Common myeloid progenitor, CD34-positive (primary cell): ENCODE measurements around the gene PHACTR1.
"Not testable (repeated sequence)": the region's sequence is repeated elsewhere in the genome, so short reads cannot be mapped to it uniquely, and the experiment has no call there.

ENCODE experiments used
- CTCF ChIA-PET: fragments of 350-600 bp; sonication (Branson Sonifier 250); formaldehyde crosslinking; loops from one replicate; lab custom pipeline; 2021; ENCODE audit warnings: antibody characterized with exemption; lab: Charles Lee
- POLR2A ChIA-PET: fragments of 350-600 bp; sonication (Branson Sonifier 250); formaldehyde crosslinking; loops from one replicate; lab custom pipeline; 2021; ENCODE audit warnings: antibody characterized with exemption; lab: Charles Lee
- DNase-seq, 3 donors: peaks; one replicate each; pipeline versions ENCODE4 v3.0.0 to v3.0.0-alpha.2; 2013
- H3K27ac ChIP-seq, 2 experiments: 1 replicate in 1 of 2; 2 replicates in 1 of 2; pipeline ENCODE4 v1.7.0; 2013; ENCODE audit warnings: inconsistent platforms in 2 of 2, low read length in 2 of 2, mild to moderate bottlenecking in 2 of 2, low read depth in 1 of 2, moderate library complexity in 1 of 2; ENCODE audit not compliant: severe bottlenecking in 2 of 2, insufficient read depth in 1 of 2, poor library complexity in 1 of 2
- H3K27me3 ChIP-seq, 5 experiments: replicated peaks in 2 of 5; 1 replicate in 3 of 5; 2 replicates in 2 of 5; pipeline versions ENCODE4 v1.6.1 to v1.7.0; 2013; ENCODE audit warnings: low read length in 4 of 5, mild to moderate bottlenecking in 2 of 5, moderate library complexity in 2 of 5, inconsistent platforms in 1 of 5; ENCODE audit not compliant: insufficient read depth in 5 of 5, control insufficient read depth in 4 of 5
- H3K36me3 ChIP-seq, 4 experiments: 1 replicate in 2 of 4; 2 replicates in 2 of 4; pipeline versions ENCODE4 v1.6.1 to v1.7.0; 2013; ENCODE audit warnings: low read length in 3 of 4, control low read depth in 1 of 4, mild to moderate bottlenecking in 1 of 4; ENCODE audit not compliant: control insufficient read depth in 4 of 4, insufficient read depth in 4 of 4
- H3K4me1 ChIP-seq, 4 experiments: 1 replicate in 3 of 4; 2 replicates in 1 of 4; pipeline versions ENCODE4 v1.6.1 to v1.7.1; 2013; ENCODE audit warnings: low read length in 3 of 4, mild to moderate bottlenecking in 3 of 4, control low read depth in 1 of 4, inconsistent platforms in 1 of 4, moderate library complexity in 1 of 4; ENCODE audit not compliant: control insufficient read depth in 4 of 4, insufficient read depth in 4 of 4; ENCODE audit errors: control extremely low read depth in 1 of 4
- H3K4me3 ChIP-seq, 7 experiments: 1 replicate in 4 of 7; 2 replicates in 3 of 7; pipeline versions ENCODE4 v1.5.1 to v1.7.0; 2013; ENCODE audit warnings: mild to moderate bottlenecking in 7 of 7, low read length in 6 of 7, moderate library complexity in 6 of 7, inconsistent platforms in 2 of 7, low read depth in 2 of 7, control low read depth in 1 of 7; ENCODE audit not compliant: insufficient read depth in 4 of 7, control insufficient read depth in 1 of 7; ENCODE audit errors: extremely low read depth in 1 of 7
- H3K9me3 ChIP-seq, 5 experiments: 1 replicate in 4 of 5; 2 replicates in 1 of 5; pipeline versions ENCODE4 v1.6.1 to v1.7.1; 2013; ENCODE audit warnings: low read length in 4 of 5, mild to moderate bottlenecking in 2 of 5, inconsistent platforms in 1 of 5, low read depth in 1 of 5, moderate library complexity in 1 of 5; ENCODE audit not compliant: control insufficient read depth in 4 of 5, insufficient read depth in 2 of 5; ENCODE audit errors: control extremely low read depth in 1 of 5
- WGBS: methylation state at CpG from one replicate; pipeline ENCODE4 v1.1.5; 2013; ENCODE audit not compliant: insufficient coverage; 5-methylcytosine and 5-hydroxymethylcytosine counted together

The PHACTR1 gene

DNA sequence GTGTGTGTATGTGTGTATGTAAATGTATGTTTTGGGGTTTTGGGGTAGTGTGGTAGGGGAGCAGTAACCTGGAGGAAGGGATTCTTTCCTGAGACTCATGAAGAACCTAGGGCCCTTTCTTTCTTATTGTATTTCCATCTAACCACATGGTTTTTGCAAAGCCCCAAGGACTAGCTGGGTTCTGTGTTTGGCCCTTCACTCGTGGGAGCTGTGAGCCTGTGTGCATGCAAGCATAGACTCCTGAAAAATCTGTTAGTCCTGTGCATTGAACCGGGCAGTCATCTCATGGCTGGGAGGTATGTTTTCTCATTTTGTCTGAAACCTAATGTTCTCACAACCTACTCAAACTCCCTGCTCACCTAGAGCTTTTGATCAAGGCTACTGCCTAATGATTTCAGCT, 219.1 kb downstream of the PHACTR1 start:
- DNase-seq = no peak
- CTCF ChIA-PET = interaction anchor here (1.1 to 1.8 kb wide), 3 partner anchors 9 to 24 kb away, joined by 3 to 7 read pairs (median 5); no protein-coding TSS in a partner anchor

GRCh38 chr6:12937971-12938370, 221.4 kb downstream of the PHACTR1 start:
- H3K4me1 ChIP-seq = peaks cover 8 to 35% (median 16%) of the 10 kb centered on the region in 4 experiments
- DNase-seq = no peak
- ChIA-PET CTCF (interaction anchor here (0.8 kb wide), 1 partner anchor 26 kb away, joined by 3 read pairs; no protein-coding TSS in a partner anchor), POLR2A (no interaction called here)
- H3K36me3 ChIP-seq = no peaks in the 10 kb centered on the region
- H3K4me3 ChIP-seq = no peak overlapping the region
- H3K27me3 ChIP-seq = no peaks in the 10 kb centered on the region
- WGBS = 100% methylated on average over 2 of the region's 4 CpGs
- no peaks in the 10 kb centered on the region for H3K9me3 ChIP-seq
- no peak overlapping the region for H3K27ac ChIP-seq

More for the DNA sequence above, 219.1 kb downstream of the PHACTR1 start:
- Histone ChIP-seq H3K4me1 (peaks cover 0 to 12% (median 3%) of the 10 kb centered on the region in 4 experiments), H3K4me3 (no peak overlapping the region), H3K27me3 (no peaks in the 10 kb centered on the region), H3K27ac (no peak overlapping the region), H3K9me3 (peaks cover 0 to 2% (median 0%) of the 10 kb centered on the region in 5 experiments), H3K36me3 (no peaks in the 10 kb centered on the region)
- WGBS = 80% methylated on average over 1 of the region's 2 CpGs
- POLR2A ChIA-PET = no interaction called here

- no peak overlapping the region for H3K4me3 ChIP-seq
- H3K4me1 ChIP-seq = peaks cover 12 to 48% (median 22%) of the 10 kb centered on the region in 4 experiments
- DNase-seq = no peak
- H3K27ac ChIP-seq = no peak overlapping the region
- ChIA-PET POLR2A (no interaction called here), CTCF (interaction anchor here (0.8 to 1.5 kb wide), 3 partner anchors 8 to 19 kb away, joined by 3 to 5 read pairs (median 4); no protein-coding TSS in a partner anchor)
- no peaks in the 10 kb centered on the region for H3K36me3 ChIP-seq
- 95% methylated on average over 2 of the region's 3 CpGs for WGBS
- H3K27me3 ChIP-seq = no peaks in the 10 kb centered on the region
- no peaks in the 10 kb centered on the region for H3K9me3 ChIP-seq
These were observed 222.7 kb downstream of the PHACTR1 start for GRCh38 chr6:12939314-12939713.

DNA sequence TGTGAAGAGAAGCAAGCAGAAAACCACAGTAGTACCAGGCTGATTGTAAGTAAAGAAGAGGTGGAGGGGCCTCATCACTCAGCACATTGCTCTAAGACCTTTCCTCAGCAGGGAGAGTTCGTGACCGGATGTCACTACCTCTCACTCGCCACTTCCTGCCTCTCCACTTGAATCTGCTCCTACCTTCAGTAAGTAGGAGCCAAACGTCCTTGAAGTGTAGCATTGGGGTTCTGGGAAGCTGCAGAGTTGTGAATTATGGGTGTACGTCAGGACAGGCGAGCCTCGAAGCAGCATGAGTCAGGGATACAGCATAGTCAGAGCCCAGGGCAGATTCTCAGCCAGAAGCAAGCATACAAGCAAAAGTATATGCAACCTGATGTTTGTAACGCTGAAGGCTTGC, 224.9 kb downstream of the PHACTR1 start:
- Histone ChIP-seq H3K4me3 (peak overlapping the region in 1 of 7 experiments; percentile 35), H3K27ac (no peak overlapping the region), H3K4me1 (peaks cover 13 to 53% (median 26%) of the 10 kb centered on the region in 4 experiments), H3K27me3 (no peaks in the 10 kb centered on the region), H3K36me3 (no peaks in the 10 kb centered on the region), H3K9me3 (peaks cover 0 to 9% (median 0%) of the 10 kb centered on the region in 5 experiments)
- ChIA-PET POLR2A (no interaction called here), CTCF (interaction anchor here (1.6 kb wide), 1 partner anchor 67 kb away, joined by 3 read pairs; no protein-coding TSS in a partner anchor)
- peak; percentile 30 to 86 (median 80) for DNase-seq
- 2% methylated on average over 6 of the region's 8 CpGs for WGBS

DNA sequence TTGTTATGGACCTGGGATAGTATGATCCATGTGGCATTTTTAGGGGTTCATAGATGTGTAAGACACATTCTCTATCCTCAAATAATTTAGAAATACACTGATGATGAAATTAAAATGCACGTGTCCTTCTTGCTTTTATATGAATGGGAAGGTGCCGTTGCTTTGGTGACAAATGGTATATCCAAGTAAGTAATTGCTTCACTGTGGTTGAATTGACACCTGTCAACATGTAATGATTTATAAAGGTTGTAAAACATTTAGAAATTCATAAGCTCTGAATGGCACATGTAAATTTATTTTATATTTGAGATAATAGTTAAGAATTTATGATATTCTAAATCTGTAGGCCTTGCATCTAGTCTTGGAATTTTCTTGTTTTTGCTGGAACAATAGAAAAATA, 227.0 kb downstream of the PHACTR1 start:
- Histone ChIP-seq H3K9me3 (peaks cover 0 to 9% (median 0%) of the 10 kb centered on the region in 5 experiments), H3K27me3 (no peaks in the 10 kb centered on the region), H3K4me3 (no peak overlapping the region), H3K27ac (no peak overlapping the region), H3K36me3 (no peaks in the 10 kb centered on the region), H3K4me1 (peaks cover 18 to 71% (median 38%) of the 10 kb centered on the region in 4 experiments)
- no CpG with 5 or more reads among the region's 2 CpGs for WGBS
- ChIA-PET CTCF (interaction anchor here (0.6 to 1.6 kb wide), 3 partner anchors 9 to 32 kb away, joined by 3 to 4 read pairs (median 3); no protein-coding TSS in a partner anchor), POLR2A (no interaction called here)
- DNase-seq = no peak

DNA sequence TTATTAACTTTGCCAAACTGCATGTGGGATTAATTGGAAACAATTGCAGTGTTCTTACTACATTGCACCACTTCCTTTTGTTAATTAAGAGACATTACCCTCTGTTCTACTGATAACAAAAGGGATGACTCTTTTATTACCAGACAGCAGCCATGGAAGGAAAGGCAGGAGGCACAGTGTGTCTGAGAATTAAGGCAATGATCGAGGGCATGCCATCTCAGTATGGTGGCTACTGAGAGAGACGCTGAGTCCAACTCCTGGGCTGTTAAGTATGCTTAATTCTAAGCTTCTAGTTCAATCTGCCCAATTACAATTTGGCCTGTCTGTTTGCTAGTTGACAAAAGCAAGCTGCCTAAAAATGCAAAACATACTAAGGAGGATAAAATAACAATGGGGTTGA, 227.4 kb downstream of the PHACTR1 start:
- H3K4me3 ChIP-seq = no peak overlapping the region
- ChIA-PET POLR2A (interaction anchor here (0.6 to 0.9 kb wide), 2 partner anchors 10 to 16 kb away, joined by 3 read pairs; no protein-coding TSS in a partner anchor), CTCF (interaction anchor here (0.6 to 1.6 kb wide), 4 partner anchors 9 to 37 kb away, joined by 3 to 4 read pairs (median 4); no protein-coding TSS in a partner anchor)
- H3K9me3 ChIP-seq = peaks cover 0 to 9% (median 0%) of the 10 kb centered on the region in 5 experiments
- no CpG with 5 or more reads among the region's 2 CpGs for WGBS
- H3K4me1 ChIP-seq = peaks cover 18 to 71% (median 38%) of the 10 kb centered on the region in 4 experiments
- H3K27me3 ChIP-seq = no peaks in the 10 kb centered on the region
- peak in 1 of 3 donors; percentile 34 for DNase-seq
- no peak overlapping the region for H3K27ac ChIP-seq
- no peaks in the 10 kb centered on the region for H3K36me3 ChIP-seq

GRCh38 chr6:12944528-12944927, 228.0 kb downstream of the PHACTR1 start:
- not testable (repeated sequence) for H3K4me3 ChIP-seq, H3K27me3 ChIP-seq, H3K9me3 ChIP-seq, H3K36me3 ChIP-seq, H3K27ac ChIP-seq, DNase-seq
- POLR2A ChIA-PET = interaction anchor here (0.6 to 0.9 kb wide), 3 partner anchors 9 to 16 kb away, joined by 3 read pairs; no protein-coding TSS in a partner anchor
- H3K4me1 ChIP-seq = peaks cover 18 to 70% (median 38%) of the 10 kb centered on the region in 4 experiments
- no CpG with 5 or more reads among the region's 16 CpGs for WGBS
- CTCF ChIA-PET = interaction anchor here (0.6 to 1.6 kb wide), 4 partner anchors 10 to 36 kb away, joined by 3 to 4 read pairs (median 4); no protein-coding TSS in a partner anchor
